ENCODE data around the gene RYR1. TPM values are rescaled to one million over a fixed set of nuclear protein-coding genes. Genes with fewer than 3 reads are reported as not detected.

Gene RYR1
- total RNA-seq, result 1 to 10 TPM; 1.3 to 5.6 TPM
- long read RNA-seq, donor 1, partial matches to known transcripts, result 0 of 1 reads
- long read RNA-seq, donor 1, other reads (novel, unspliced or antisense), result 1 of 1 reads
- long read RNA-seq, donor 2, result 0 reads

DNA sequence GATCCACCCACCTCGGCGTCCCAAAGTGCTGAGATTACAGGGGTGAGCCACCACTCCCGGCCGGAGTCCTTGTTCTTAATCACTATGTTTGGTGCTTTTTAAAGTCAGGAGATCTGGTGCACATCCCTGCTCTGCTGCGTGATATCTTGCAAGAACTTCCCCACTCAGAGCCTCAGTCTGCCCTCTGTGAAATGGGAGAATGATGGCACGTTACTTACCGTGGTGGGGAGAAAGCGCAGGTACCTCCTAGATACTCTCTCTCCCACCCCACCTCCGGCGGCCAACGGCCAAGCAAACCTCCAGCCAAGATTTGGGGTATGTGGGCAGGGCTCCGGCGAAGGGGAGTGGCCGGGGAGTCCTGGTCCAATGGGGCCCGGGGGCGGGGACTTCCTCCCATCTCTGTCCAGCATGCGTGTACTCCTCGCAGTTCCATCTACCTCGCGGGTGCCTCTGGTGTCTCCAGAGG is at the start of gene RYR1:
RYR1 (plus strand) TSS at position 424 of the 466 bp plus-strand sequence. CDS start 139 bp downstream, outside the sequence.
- DNase-seq (ENCODE audit: low spot score), result peak; percentile 88
- intact Hi-C loops (cut with DNase I), result no loop called here

DNA sequence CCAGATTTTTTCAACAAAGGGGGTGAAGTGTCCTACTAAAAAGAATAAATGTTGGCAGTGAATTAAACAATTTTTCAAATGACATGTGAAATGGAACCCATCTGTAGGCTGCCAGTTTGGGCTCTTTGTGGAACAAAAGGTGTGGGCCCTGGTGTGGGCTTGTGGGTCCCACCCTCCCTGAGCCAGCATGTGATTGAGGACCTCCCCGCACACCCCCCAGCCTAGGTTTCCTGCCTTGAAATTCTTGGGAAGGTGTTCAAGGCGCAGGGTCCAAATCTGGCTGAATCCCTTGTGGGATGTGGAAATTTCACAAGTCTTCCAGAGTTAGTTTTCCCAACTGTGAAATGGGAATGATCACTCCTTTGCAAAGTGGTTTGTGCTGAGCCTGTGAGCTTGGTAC is 49.7 kb upstream of the RYR1 start:
- DNase-seq (ENCODE audit: low spot score), result no peak
- intact Hi-C loops (cut with DNase I), result loop anchor here in 1 of 2 donors (2.0 kb wide), 1 partner anchor 1003 kb away; no protein-coding TSS in a partner anchor

DNA sequence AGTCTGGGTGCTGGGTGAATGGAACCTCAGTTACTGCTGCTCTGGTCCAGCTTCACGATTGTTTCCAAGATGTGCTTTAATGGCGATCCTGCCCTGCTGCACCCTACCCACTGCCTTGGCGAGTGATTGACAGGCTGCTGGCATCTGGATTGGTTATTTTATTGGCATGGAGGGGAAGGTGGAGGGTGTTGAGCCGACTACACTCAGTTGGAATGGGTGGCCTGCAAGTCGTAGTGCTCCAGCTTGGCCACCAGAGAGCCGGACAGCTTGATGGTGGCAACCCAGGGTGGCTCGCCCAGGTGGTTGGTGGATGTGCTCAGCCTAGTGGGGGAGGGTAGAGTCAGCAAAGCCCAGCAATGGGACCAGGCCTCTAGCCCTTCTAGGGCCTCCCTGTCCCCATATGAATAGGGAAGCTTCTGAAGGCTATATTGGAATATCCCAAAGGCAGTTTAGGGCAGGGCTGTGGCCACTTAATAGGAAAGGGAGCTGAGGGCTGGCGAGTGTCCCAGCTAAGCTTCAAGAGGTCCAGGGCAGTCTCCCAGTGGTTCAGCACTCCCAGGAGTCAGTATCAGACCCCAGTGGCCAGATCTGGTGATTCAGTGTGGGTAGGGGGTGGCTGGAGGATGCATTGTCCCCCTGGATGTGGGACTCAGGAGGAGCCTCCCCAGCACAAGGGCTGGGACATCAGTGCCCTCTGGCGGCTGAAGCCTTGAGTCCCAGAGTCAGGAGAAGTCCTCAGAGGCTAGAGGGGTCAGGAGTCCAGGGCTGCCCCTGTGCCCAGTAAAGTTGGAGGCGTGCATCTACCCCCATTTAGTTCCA is 49.1 kb upstream of the RYR1 start:
- intact Hi-C loops (cut with DNase I), result loop anchor here in 1 of 2 donors (2.0 kb wide), 1 partner anchor 1002 kb away; no protein-coding TSS in a partner anchor
- no peak for DNase-seq (ENCODE audit: low spot score)

DNA sequence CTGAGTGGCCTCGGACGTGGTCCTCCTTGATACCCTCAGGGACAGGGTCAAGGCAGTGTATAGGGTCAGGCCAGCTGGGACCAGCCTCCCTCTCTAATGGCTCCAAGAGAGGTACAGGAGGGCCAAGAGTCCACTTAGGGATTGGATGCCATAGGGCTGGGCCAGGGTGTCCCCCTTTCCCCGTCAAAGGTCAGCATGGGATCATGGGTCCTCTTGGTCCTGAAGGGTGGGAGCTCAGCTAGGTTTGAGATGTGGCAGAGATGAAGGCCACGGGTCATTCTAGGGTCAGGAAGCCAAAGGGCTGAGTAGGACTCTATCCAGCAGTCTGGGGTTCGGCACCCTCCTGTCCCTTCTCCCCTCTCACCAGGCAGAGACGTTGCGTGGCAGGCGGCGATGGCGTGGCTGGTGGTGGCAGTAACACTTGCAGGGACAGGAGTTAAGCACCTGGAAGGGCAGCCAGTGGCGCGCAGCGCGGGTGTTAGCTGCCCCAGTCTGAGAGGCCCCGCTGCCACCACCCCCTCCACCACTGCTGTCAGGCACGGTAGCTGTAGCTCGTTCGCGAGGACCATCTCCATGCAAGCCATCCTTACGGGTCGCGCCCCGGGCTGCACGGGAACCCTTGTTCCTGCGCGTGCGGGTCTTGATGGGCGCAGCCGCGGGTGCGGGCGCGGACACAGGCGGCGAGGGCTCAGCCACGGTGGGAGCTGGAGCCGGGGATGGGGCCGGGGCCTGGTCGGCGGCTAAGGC is 48.3 kb upstream of the RYR1 start:
- no peak for DNase-seq (ENCODE audit: low spot score)
- intact Hi-C loops (cut with DNase I), result loop anchor here in 1 of 2 donors (2.0 kb wide), 1 partner anchor 1002 kb away; no protein-coding TSS in a partner anchor

DNA sequence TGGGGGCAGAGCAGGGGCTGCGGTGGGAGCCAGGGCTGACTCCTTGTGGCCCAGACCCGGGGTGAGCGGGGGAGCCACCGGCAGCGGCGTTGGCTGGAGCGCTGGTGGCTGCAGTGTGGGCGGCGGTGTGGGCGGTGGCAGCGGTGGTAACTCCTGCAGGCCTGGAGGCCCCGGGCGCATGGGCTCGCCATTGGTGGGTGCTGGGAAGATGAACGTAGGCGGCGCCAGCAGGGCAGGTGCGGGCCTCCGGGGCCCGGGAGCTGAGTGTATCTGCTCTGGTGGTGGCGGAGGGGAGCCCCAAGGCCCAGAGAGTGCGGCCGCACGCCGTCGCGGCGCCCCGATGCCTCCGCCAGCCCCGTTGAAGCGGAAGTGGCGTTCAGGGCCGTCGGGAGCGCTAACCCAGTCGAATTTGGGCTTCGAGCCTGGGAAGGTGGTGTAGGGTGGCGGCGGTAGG is 47.7 kb upstream of the RYR1 start:
- DNase-seq (ENCODE audit: low spot score), result no peak

DNA sequence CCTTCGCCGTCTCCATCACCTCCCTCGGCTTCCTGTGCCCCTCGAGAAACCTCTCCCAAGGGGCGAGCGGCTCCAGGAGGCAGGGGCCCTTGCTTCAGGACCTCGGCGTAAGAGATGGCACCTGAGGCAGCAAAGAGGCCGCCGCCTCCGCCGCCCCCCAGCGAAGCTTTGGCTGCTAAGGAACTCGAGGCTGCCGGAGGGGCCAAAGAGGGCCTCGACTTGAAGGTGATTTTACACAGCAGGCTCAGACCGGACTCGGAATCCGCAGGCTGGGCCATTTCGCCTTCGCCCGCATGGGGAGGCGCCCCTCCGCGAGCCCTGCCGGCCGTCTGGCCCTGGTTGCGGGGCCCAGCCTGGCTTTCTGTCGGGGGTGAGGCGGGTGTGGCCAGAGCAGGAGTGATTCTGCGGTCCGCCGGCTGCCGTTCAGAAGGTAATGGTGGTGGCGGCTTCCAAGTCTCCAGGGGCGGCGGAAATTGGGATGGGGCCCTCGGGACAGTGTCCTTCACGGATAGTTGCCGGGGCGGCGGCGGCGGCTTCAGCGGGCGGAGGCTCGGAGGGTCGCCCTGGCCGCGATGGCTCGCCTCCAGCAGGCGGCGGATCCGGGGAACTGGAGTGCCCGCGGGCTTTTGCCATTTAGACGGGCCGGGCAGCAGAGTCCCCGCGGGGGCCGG is 47.1 kb upstream of the RYR1 start:
- intact Hi-C loops (cut with DNase I), result no loop called here
- DNase-seq (ENCODE audit: low spot score), result no peak

More for the DNA sequence above, 47.7 kb upstream of the RYR1 start:
- intact Hi-C loops (cut with DNase I), result loop anchor here in 1 of 2 donors (2.0 kb wide), 1 partner anchor 1001 kb away; no protein-coding TSS in a partner anchor

DNA sequence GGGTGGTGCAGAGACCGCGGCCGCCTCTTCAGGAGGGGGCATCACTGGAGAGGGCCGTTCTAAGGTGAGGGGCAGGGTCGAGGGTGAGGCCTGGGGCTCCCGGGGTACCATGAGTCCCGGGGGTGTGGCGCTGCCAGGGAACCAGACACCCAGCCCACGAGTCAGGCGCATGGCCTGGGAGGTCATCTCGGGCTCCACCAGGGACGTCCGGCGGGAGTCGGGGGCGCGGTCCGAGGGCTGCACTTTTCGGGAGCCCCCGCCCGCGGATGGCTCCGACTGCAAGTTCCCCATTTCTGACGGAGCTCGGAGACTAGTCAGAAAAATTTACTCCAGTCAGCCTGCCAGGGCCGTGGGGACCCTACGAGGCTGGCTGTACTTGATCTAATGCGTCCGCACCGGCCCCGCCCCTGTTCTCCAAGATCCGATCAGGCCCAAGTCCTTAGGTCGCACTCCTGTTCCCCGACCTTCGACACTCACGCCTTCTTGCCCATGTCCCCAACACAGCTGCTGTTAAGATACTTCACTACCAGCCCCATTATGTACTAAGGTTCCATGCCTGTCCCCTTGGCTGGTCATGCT is 46.4 kb upstream of the RYR1 start:
- intact Hi-C loops (cut with DNase I), result no loop called here
- DNase-seq (ENCODE audit: low spot score), result no peak

DNA sequence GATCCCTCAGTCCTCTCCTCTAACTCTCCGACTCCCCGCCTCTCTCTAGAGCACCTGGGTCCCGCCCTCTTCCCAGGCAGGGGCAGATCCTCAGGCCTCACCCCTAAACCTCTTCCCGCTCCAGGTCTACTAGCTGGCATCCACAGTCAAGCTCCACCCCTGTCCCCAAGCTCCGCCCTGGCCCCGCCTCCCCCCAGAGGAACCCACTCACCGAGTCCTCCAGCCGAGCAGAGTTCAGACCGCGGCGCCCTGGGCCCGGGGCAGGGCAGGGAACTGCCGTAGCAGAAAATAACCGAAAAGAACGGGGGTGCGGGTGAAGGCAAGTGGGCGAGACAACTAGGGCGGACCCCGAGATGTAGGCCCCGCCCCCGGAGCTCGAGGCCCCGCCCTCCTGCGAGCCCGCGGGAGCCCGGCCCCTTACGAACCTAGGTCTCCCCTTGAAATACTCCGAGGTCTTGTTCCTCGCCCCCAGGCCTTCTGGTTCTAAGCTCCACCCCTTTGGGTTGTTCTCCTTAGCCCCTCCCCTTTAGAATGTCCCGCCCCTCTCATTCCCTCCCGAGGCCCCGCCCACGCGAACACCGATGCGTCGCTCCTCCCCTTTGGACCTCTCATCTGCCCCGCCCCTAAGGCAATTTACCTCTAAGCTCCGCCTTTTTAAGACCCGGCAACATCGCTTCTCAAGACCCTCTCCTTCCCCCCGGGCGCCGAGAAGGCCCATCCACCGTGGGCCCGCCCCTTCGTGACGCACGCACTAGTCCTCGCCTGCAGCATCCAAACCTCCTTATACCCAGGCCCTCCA is 45.7 kb upstream of the RYR1 start, which contains the start of gene GGN:
GGN (minus strand) TSS at position 485 of the 799 bp plus-strand sequence. CDS start 773 bp downstream, outside the sequence.
- peak; percentile 93 for DNase-seq (ENCODE audit: low spot score)
- intact Hi-C loops (cut with DNase I), result no loop called here

DNA sequence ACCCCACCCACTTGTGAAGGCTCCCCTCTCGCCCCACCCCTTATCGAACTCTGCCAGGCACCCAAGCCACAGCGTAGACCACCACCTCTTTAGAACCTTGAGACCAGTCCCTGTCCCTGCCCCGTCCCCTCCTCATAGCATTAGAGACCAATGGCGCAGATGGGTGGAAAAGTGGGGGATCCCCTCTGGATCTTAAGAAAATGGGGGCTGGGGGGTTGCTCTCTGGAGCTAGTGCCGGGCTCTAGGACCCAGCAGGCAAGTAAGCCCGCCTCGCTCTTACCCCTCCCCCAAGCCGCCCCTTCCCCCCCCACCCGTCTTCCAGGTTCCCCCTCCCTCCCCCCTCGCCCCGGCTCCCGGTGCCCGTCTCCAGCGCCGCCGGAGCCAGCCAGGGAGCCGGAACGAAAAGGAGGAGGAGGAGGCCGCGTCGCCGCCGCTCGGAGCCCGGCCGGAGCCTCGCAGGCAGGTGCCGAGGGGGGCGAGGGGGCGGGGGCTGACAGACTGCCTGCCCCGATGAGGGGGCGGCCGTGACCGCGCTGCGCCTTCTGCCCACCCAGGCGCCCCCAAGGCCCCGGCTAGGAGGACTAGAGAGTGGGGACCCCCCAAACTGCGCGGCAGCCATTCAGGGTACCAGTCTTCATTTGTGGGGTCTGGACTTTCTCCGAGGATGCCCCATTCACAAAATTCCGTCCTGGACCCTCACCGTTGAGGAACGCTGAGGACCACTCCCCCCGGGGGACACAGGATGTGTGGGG is 45.0 kb upstream of the RYR1 start, which contains the start of gene SPRED3:
SPRED3 (plus strand) TSS at position 349 of the 752 bp plus-strand sequence. CDS start 1,606 bp downstream, outside the sequence.
- DNase-seq (ENCODE audit: low spot score), result no peak
- intact Hi-C loops (cut with DNase I), result no loop called here

DNA sequence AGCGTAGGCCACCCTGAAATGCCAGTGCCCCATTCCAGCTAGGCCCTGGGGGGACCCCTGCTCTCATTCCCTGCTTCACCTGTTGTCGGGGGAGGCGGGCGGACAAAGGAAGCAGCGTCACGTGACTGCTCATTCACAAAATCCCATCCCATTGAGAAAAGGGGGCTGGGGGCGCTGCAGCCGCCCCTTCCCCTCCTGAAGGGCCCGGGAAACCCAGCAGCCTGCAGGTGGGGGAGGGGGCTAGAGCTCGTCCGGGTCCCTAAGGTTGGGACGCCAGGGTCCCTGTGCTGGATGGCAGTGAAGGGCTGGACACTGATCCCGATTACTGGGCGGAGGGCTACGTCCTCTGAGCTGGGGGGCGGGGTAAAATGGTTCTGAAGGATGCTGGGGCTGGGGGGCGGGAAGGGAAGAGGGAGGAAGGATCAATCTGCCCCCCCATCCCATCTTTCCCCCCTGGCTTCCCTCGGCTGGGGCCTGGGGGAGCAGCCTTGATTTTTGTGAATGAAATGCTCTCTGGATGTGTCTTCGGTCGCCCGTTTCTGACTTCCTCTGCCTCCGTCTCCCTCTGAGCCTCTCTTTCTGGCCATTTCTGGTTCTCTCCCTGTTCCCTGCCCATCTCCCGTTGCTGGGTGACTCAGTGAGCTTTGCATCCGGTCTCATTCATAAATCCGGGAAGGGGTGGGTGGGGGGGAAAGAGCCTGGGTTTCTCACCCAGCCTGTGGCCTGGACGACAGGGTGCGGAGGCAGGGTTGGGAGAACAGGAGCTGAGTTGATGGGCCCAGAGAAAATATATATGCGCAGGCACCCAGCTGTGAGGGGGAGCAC is 44.2 kb upstream of the RYR1 start:
- no peak for DNase-seq (ENCODE audit: low spot score)
- intact Hi-C loops (cut with DNase I), result no loop called here

DNA sequence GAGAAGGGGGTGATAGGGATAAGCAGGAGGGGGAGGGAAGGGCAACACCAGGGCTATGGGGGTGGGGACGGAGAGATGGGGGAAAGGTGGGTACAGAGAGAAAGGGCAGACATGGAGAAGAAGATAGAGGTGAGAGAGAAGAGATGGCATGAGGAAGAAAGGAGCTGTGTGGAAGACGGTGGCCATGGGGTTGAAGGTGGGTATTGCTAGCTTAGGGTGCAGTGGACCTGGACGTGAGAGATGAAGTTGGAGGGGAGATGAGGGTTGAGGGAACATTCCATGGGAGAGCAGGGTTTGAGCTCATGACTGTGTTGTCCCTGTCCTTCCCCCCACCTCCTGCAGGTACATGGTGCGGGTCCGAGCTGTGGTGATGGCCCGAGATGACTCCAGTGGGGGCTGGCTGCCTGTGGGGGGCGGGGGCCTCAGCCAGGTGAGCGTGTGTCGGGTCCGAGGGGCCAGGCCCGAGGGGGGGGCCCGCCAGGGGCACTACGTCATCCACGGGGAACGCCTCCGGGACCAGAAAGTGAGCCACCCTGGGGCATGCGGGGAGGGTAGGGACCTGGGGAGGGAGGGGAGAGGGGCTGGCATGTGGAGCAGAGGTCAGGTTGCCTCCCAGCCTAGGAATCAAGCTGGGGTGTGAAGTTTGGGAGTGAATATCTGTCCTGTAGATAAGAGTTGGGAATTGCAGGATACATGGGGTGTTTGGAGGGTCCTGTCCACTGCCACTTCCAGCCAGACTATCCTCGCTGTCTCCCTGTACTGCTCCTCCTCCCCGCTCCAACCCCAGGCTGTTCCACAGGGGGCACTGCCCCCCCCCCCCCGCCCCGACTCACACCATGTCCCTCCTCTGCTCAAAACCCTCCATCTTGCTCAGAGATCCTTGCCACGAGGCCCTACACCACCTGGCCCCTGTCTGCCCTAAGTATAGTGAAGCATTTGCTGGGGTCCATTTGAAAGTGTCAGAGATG is 43.2 kb upstream of the RYR1 start:
- DNase-seq (ENCODE audit: low spot score), result no peak
- intact Hi-C loops (cut with DNase I), result no loop called here

DNA sequence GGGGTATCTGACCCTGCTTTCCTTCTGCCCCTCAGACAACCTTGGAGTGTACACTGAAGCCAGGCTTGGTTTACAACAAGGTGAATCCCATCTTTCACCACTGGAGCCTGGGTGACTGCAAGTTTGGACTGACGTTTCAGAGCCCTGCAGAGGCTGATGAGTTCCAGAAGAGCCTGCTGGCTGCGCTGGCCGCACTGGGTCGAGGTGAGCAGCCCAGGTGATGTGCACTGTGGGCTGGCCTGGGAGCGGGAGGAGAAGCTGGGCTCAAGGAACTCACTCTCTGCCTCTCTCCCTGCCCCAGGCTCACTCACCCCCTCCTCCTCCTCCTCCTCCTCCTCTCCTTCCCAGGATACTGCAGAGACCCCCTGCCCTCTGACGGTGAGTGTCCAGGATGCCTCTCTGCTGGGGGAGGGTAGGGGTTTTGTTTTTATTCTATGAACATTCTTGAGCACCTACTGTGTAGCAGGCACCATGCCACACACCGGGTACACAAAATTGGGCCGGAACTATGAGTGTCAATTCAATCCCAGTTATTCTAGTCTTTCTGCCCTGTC is 41.5 kb upstream of the RYR1 start:
- no peak for DNase-seq (ENCODE audit: low spot score)
- intact Hi-C loops (cut with DNase I), result no loop called here

DNA sequence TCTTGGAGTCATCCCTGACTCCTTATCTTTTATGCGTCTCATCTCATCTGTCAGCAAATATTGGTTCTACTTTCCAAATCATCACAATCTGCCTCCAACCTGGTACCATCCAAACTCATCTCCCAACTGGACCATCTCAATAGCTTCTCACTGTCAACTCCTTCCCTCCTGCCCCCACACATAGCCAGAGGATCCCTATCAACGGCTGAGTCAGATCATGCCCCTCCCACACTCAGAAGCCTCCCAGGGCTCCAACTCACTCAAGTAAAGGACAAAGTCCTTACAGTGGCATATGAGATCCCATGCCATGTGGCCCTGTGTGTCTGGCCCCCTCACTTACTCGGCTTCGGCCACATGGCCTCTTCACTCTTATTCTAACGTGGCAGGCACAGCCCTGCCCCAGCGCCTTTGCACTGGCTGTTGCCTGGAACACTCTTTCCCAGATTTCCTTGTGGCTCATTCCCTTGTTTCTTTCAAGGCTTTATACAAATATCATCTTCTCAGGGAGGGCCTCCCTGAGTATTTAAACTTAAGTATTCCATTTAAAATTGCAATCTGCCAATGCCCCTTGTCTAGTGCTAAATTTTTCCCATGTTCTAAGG is 40.7 kb upstream of the RYR1 start:
- intact Hi-C loops (cut with DNase I), result no loop called here
- DNase-seq (ENCODE audit: low spot score), result no peak

DNA sequence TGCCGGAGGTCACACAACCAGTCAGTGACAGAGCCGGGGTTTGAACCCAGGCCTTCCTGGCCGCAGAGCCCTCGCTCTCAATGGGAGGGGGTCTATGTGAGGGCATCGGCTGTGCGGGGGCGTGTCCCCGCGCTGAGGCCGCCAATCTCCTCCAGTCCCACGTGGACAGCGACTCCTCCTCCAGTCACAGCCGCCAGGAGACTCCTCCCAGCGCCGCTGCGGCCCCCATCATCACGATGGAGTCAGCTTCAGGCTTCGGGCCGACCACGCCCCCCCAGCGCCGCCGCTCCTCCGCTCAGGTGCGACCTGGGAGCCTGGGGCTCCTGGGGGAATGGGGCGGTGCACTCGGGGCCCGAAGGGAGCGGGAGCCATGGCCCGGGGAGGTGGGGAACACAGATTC is 39.0 kb upstream of the RYR1 start:
- intact Hi-C loops (cut with DNase I), result no loop called here
- no peak for DNase-seq (ENCODE audit: low spot score)
